MM.1S (cell line): ENCODE measurements around the gene CHRNG.

Experiments used
- CTCF ChIP-seq: fragments of 300-600 bp; sonication (generic); IDR thresholded peaks from 2 replicates; pipeline ENCODE4 v1.5.1; 2016; ENCODE audit warnings: antibody characterized with exemption, low read length, mixed read lengths
- EZH2phosphoT487 ChIP-seq: fragments of 300-600 bp; sonication (generic); IDR thresholded peaks from 2 replicates; pipeline ENCODE4 v1.6.1; 2018; ENCODE audit warnings: antibody characterized with exemption, low read length

DNA sequence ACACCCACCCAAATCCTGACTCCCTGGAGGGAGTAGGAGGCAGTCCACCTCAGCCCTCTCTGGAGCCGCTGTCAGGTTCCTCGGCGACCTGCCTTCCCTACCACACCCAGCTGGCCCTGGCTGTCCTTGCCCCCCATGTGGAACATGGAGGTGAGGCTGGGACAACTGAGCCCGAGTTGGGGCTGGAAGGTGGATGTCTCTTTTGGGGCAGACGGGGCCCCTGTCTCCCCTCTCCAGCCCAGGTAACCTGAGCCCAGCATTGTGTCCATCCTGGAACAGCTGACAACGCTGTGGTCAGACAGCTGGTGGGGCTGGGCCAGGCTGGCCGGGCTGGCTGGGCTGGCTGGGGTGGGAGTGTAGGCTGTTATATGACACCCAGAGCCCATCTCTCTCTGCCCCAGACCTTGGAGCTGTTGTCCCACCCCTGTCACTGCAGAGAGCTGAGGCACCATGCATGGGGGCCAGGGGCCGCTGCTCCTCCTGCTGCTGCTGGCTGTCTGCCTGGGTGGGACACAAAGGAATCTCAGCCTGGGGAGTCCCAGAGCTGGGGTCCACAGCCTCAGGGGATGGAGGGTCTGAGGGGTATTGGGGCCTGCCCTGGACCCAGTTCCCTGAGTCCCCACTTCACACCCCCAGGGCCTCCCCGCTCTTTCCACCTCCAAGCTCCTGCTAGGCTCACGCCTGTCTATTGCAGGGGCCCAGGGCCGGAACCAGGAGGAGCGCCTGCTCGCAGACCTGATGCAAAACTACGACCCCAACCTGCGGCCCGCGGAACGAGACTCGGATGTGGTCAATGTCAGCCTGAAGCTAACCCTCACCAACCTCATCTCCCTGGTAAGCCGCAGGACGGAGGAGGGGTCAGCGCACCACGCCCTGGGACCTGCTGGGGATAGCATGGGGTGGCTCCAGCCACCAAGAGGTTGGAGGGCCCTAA, at the start of gene CHRNG:
- TF ChIP-seq CTCF (no peak), EZH2phosphoT487 (no peak)
